Osteoblast (primary cell): Measurements from ENCODE around the gene ADAM19. TPM values are rescaled to one million over a fixed set of nuclear protein-coding genes. Genes with fewer than 3 reads are reported as not detected.
A peak's percentile ranks its signal among the peaks of the same experiment; 100 is the strongest.

Experiments used
- DNase-seq: peaks from one replicate; pipeline ENCODE4 v3.0.0; 2011; ENCODE audit warnings: low spot score, mixed read lengths; ENCODE audit not compliant: insufficient read length; ENCODE audit errors: missing footprints
- H2AFZ ChIP-seq: 2 replicates; pipeline ENCODE4 v1.6.0; 2011; ENCODE audit warnings: mild to moderate bottlenecking, low read length
- H3K27ac ChIP-seq: 2 replicates; pipeline ENCODE4 v1.5.1; 2011; ENCODE audit warnings: mild to moderate bottlenecking, low read depth, low read length, moderate library complexity
- H3K27me3 ChIP-seq: 2 replicates; pipeline ENCODE4 v1.6.0; 2012; ENCODE audit warnings: mild to moderate bottlenecking, control low read depth, inconsistent platforms, low read length, moderate library complexity; ENCODE audit not compliant: insufficient read depth
- H3K36me3 ChIP-seq: 2 replicates; pipeline ENCODE4 v1.5.1; 2011; ENCODE audit warnings: mild to moderate bottlenecking, low read length, control low read depth, moderate library complexity; ENCODE audit not compliant: insufficient read depth
- H3K4me1 ChIP-seq: 2 replicates; pipeline ENCODE4 v1.5.1; 2011; ENCODE audit warnings: mild to moderate bottlenecking, low read length, control low read depth, moderate library complexity; ENCODE audit not compliant: insufficient read depth
- H3K4me2 ChIP-seq: 2 replicates; pipeline ENCODE4 v1.6.0; 2011; ENCODE audit warnings: mild to moderate bottlenecking, low read length; ENCODE audit not compliant: insufficient read depth
- H3K4me3 ChIP-seq: fragments of 200-600 bp; sonication (generic); 3 replicates; pipeline ENCODE4 v1.5.1; 2012; ENCODE audit warnings: mild to moderate bottlenecking, low read length, inconsistent platforms; ENCODE audit not compliant: insufficient read depth
- H3K79me2 ChIP-seq: 2 replicates; pipeline ENCODE4 v1.6.0; 2012; ENCODE audit warnings: mild to moderate bottlenecking, low read length, control low read depth, inconsistent platforms; ENCODE audit not compliant: insufficient read depth
- H3K9me3 ChIP-seq: 2 replicates; pipeline ENCODE4 v1.5.1; 2011; ENCODE audit warnings: low read depth, low read length, control low read depth
- H4K20me1 ChIP-seq: 2 replicates; pipeline ENCODE4 v1.6.0; 2012; ENCODE audit warnings: mild to moderate bottlenecking, low read length, control low read depth; ENCODE audit not compliant: insufficient read depth
- CTCF ChIP-seq: IDR thresholded peaks from 2 replicates; pipeline ENCODE4 v1.5.1; 2011; ENCODE audit warnings: mild to moderate bottlenecking, low read depth, low read length, moderate library complexity; ENCODE audit errors: extremely low read depth
- total RNA-seq: library from RNA; depleted of rRNA; stranded (reverse); fragments of >200 nt; gene quantifications from 2 replicates; pipeline ENCODE4 v1.2.3, GENCODE V29; 2012

Gene ADAM19
- total RNA-seq, 1 donor = 14.5 TPM

- Histone ChIP-seq H2AFZ (no peak overlapping the region), H3K27ac (peak overlapping the region; percentile 1), H3K4me3 (no peak overlapping the region), H4K20me1 (no peaks in the 10 kb centered on the region), H3K79me2 (peaks cover 19% of the 10 kb centered on the region), H3K9me3 (no peaks in the 10 kb centered on the region), H3K4me1 (peaks cover 15% of the 10 kb centered on the region), H3K36me3 (peaks cover 16% of the 10 kb centered on the region), H3K4me2 (no peak overlapping the region), H3K27me3 (no peaks in the 10 kb centered on the region)
- TF ChIP-seq CTCF = no peak
- DNase-seq = no peak
These were observed 40.3 kb downstream of the ADAM19 start for GRCh38 chr5:157535042-157535865.

- no peak overlapping the region for H3K27ac ChIP-seq
- H3K27me3 ChIP-seq = no peaks in the 10 kb centered on the region
- TF ChIP-seq CTCF = no peak
- peaks cover 6% of the 10 kb centered on the region for H3K79me2 ChIP-seq
- no peak overlapping the region for H3K4me2 ChIP-seq
- no peaks in the 10 kb centered on the region for H3K9me3 ChIP-seq
- peaks cover 25% of the 10 kb centered on the region for H3K36me3 ChIP-seq
- peaks cover 11% of the 10 kb centered on the region for H3K4me1 ChIP-seq
- no peak overlapping the region for H3K4me3 ChIP-seq
- H2AFZ ChIP-seq = no peak overlapping the region
- no peaks in the 10 kb centered on the region for H4K20me1 ChIP-seq
- DNase-seq = no peak
These were observed 42.5 kb downstream of the ADAM19 start for GRCh38 chr5:157533011-157533481.

- no peak overlapping the region for H3K27ac ChIP-seq
- peaks cover 11% of the 10 kb centered on the region for H3K4me1 ChIP-seq
- no peak overlapping the region for H2AFZ ChIP-seq
- no peak overlapping the region for H3K4me3 ChIP-seq
- no peaks in the 10 kb centered on the region for H3K27me3 ChIP-seq
- no peaks in the 10 kb centered on the region for H4K20me1 ChIP-seq
- no peak for DNase-seq
- peaks cover 3% of the 10 kb centered on the region for H3K79me2 ChIP-seq
- no peaks in the 10 kb centered on the region for H3K9me3 ChIP-seq
- H3K4me2 ChIP-seq = no peak overlapping the region
- no peak for TF ChIP-seq CTCF
- H3K36me3 ChIP-seq = peaks cover 18% of the 10 kb centered on the region
These were observed 43.6 kb downstream of the ADAM19 start for GRCh38 chr5:157532022-157532421.

- no peak overlapping the region for H3K27ac ChIP-seq
- peaks cover 3% of the 10 kb centered on the region for H3K79me2 ChIP-seq
- H4K20me1 ChIP-seq = no peaks in the 10 kb centered on the region
- H3K9me3 ChIP-seq = no peaks in the 10 kb centered on the region
- H3K4me3 ChIP-seq = no peak overlapping the region
- no peak for DNase-seq
- no peak for TF ChIP-seq CTCF
- no peaks in the 10 kb centered on the region for H3K27me3 ChIP-seq
- peaks cover 9% of the 10 kb centered on the region for H3K4me1 ChIP-seq
- H2AFZ ChIP-seq = no peak overlapping the region
- peaks cover 13% of the 10 kb centered on the region for H3K36me3 ChIP-seq
- no peak overlapping the region for H3K4me2 ChIP-seq
These were observed 45.2 kb downstream of the ADAM19 start for GRCh38 chr5:157530226-157530972.
